GM12873 (cell line): ENCODE results near the gene PRKAG2.

Experiments
- CTCF ChIP-seq: IDR thresholded peaks from 2 replicates; pipeline ENCODE4 v1.5.1; 2012; ENCODE audit warnings: low read depth, mild to moderate bottlenecking, moderate library complexity, low read length, control low read depth; ENCODE audit not compliant: insufficient read depth; ENCODE audit errors: missing control alignments

The PRKAG2 gene

GRCh38 chr7:151603951-151604350 is 273.0 kb downstream of the PRKAG2 start:
- no peak for TF ChIP-seq CTCF

GRCh38 chr7:151601521-151602305 is 275.2 kb downstream of the PRKAG2 start:
- no peak for TF ChIP-seq CTCF

GRCh38 chr7:151600331-151600730 is 276.6 kb downstream of the PRKAG2 start:
- no peak for TF ChIP-seq CTCF

GRCh38 chr7:151599401-151600227 is 277.3 kb downstream of the PRKAG2 start:
- TF ChIP-seq CTCF = no peak

GRCh38 chr7:151597541-151598444 is 279.1 kb downstream of the PRKAG2 start:
- TF ChIP-seq CTCF = no peak

GRCh38 chr7:151595702-151596350 is 281.1 kb downstream of the PRKAG2 start:
- no peak for TF ChIP-seq CTCF
